GM23338 (cell line): Measurements from ENCODE around the gene KCTD8. TPM values are rescaled to one million over a fixed set of nuclear protein-coding genes. Genes with fewer than 3 reads are reported as not detected.

Source experiments
- ATAC-seq: fragments of 200-7000 bp; cut with Tn5 transposase; 3 replicates; pipeline ENCODE4 v1.9.1; 2020
- DNase-seq: peaks from one replicate; pipeline ENCODE4 v3.0.0-alpha.2; 2015; ENCODE audit warnings: low spot score
- H2AFZ ChIP-seq: fragments of 200-600 bp; sonication (generic); 2 replicates; pipeline ENCODE4 v1.8.0; 2016; ENCODE audit warnings: antibody characterized with exemption, mild to moderate bottlenecking, moderate library complexity
- H3F3A ChIP-seq: fragments of 200-600 bp; sonication (generic); replicated peaks from 2 replicates; pipeline ENCODE4 v1.8.0; 2017; ENCODE audit warnings: antibody characterized with exemption, mixed run types, low read depth
- H3K27ac ChIP-seq: fragments of 200-600 bp; sonication (generic); 2 replicates; pipeline ENCODE4 v1.6.1; 2016; ENCODE audit warnings: low read depth
- H3K27me3 ChIP-seq: fragments of 200-600 bp; sonication (generic); 2 replicates; pipeline ENCODE4 v1.8.0; 2016; ENCODE audit warnings: mild to moderate bottlenecking, mixed run types, moderate library complexity; ENCODE audit not compliant: insufficient read depth
- H3K36me3 ChIP-seq: fragments of 200-600 bp; sonication (generic); 2 replicates; pipeline ENCODE4 v1.8.0; 2016; ENCODE audit warnings: mild to moderate bottlenecking; ENCODE audit not compliant: insufficient read depth
- H3K4me1 ChIP-seq: fragments of 200-600 bp; sonication (generic); 2 replicates; pipeline ENCODE4 v1.8.0; 2016; ENCODE audit warnings: mild to moderate bottlenecking, moderate library complexity; ENCODE audit not compliant: insufficient read depth
- H3K4me2 ChIP-seq: fragments of 200-600 bp; sonication (generic); 2 replicates; pipeline ENCODE4 v1.7.1; 2017; ENCODE audit warnings: mixed run types
- H3K4me3 ChIP-seq: fragments of 200-600 bp; sonication (generic); 2 replicates; pipeline ENCODE4 v1.6.1; 2016; ENCODE audit warnings: mixed run types
- H3K79me2 ChIP-seq: fragments of 200-600 bp; sonication (generic); replicated peaks from 2 replicates; pipeline ENCODE4 v1.8.0; 2017; ENCODE audit warnings: mild to moderate bottlenecking; ENCODE audit not compliant: insufficient read depth
- H3K9me2 ChIP-seq: fragments of 200-600 bp; sonication (generic); 2 replicates; pipeline ENCODE4 v1.8.0; 2017; ENCODE audit not compliant: insufficient read depth
- H4K20me1 ChIP-seq: fragments of 200-600 bp; sonication (generic); replicated peaks from 2 replicates; pipeline ENCODE4 v1.8.0; 2017; ENCODE audit warnings: mild to moderate bottlenecking; ENCODE audit not compliant: insufficient read depth
- H3K27ac Mint-ChIP-seq: 2 replicates; pipeline ENCODE4 v1.8.0; 2020; ENCODE audit warnings: inconsistent platforms, mild to moderate bottlenecking, moderate library complexity, mixed read lengths
- H3K27me3 Mint-ChIP-seq: 3 replicates; pipeline ENCODE4 v1.8.0; 2022; ENCODE audit warnings: low read depth, mild to moderate bottlenecking, moderate library complexity, mixed read lengths, inconsistent platforms; ENCODE audit not compliant: insufficient read depth, poor library complexity
- H3K36me3 Mint-ChIP-seq: 3 replicates; pipeline ENCODE4 v1.8.0; 2021; ENCODE audit warnings: low read depth, mild to moderate bottlenecking, inconsistent platforms, moderate library complexity, mixed read lengths
- H3K4me1 Mint-ChIP-seq: 3 replicates; pipeline ENCODE4 v1.8.0; 2020; ENCODE audit warnings: mild to moderate bottlenecking, inconsistent platforms, mixed read lengths
- H3K4me3 Mint-ChIP-seq: 3 replicates; pipeline ENCODE4 v1.8.0; 2021; ENCODE audit warnings: moderate library complexity, mild to moderate bottlenecking, inconsistent platforms, mixed read lengths
- H3K9me3 Mint-ChIP-seq: 3 replicates; pipeline ENCODE4 v1.8.0; 2020; ENCODE audit warnings: moderate library complexity, mild to moderate bottlenecking, inconsistent platforms, mixed read lengths
- CREB1 ChIP-seq: fragments of 250-450 bp; sonication (Bioruptor Pico); IDR thresholded peaks from 2 replicates; pipeline ENCODE4 v1.5.0; 2020; ENCODE audit warnings: low read depth, mild to moderate bottlenecking, moderate library complexity
- EZH2 ChIP-seq: fragments of 200-600 bp; sonication (generic); IDR thresholded peaks from one replicate; pipeline ENCODE4 v1.8.0; 2017; ENCODE audit warnings: antibody characterized with exemption, mild to moderate bottlenecking, low read depth; ENCODE audit not compliant: unreplicated experiment
- EZH2phosphoT487 ChIP-seq: fragments of 200-600 bp; sonication (generic); IDR thresholded peaks from one replicate; pipeline ENCODE4 v1.8.1; 2018; ENCODE audit warnings: antibody characterized with exemption; ENCODE audit not compliant: unreplicated experiment
- JUNB ChIP-seq: IDR thresholded peaks from one replicate; pipeline ENCODE4 v1.6.1; 2016; ENCODE audit warnings: antibody characterized with exemption; ENCODE audit not compliant: unreplicated experiment
- NANOG ChIP-seq: IDR thresholded peaks from 2 replicates; pipeline ENCODE4 v1.6.1; 2016; ENCODE audit warnings: antibody characterized with exemption, borderline replicate concordance
- POLR2AphosphoS5 ChIP-seq: IDR thresholded peaks from 2 replicates; pipeline ENCODE4 v1.6.1; 2016; ENCODE audit warnings: antibody characterized with exemption, low read depth
- REST ChIP-seq: IDR thresholded peaks from one replicate; pipeline ENCODE4 v1.6.1; 2018; ENCODE audit warnings: antibody characterized with exemption; ENCODE audit not compliant: unreplicated experiment
- STAT1 ChIP-seq: IDR thresholded peaks from one replicate; pipeline ENCODE4 v1.6.1; 2016; ENCODE audit warnings: antibody characterized with exemption; ENCODE audit not compliant: unreplicated experiment
- ZNF114 ChIP-seq: fragments of 250-450 bp; sonication (Bioruptor Pico); IDR thresholded peaks from 2 replicates; pipeline ENCODE4 v1.5.0; 2020; ENCODE audit warnings: mild to moderate bottlenecking, moderate library complexity
- ZNF331 ChIP-seq: fragments of 250-450 bp; sonication (Bioruptor Pico); IDR thresholded peaks from 2 replicates; pipeline ENCODE4 v1.5.0; 2020; ENCODE audit warnings: low read depth, mild to moderate bottlenecking, moderate library complexity
- ZNF462 ChIP-seq: fragments of 250-450 bp; sonication (Bioruptor Pico); IDR thresholded peaks from 2 replicates; pipeline ENCODE4 v1.5.0; 2020; ENCODE audit warnings: mild to moderate bottlenecking, moderate library complexity
- polyA plus RNA-seq: library from polyadenylated mRNA; unstranded; fragments of >200 nt; fragmentation: Nextera tagmentation; extraction: Ambion mirVana; gene quantifications from 2 replicates; pipeline ENCODE4 v1.2.1, GENCODE V29; 2016
- total RNA-seq: library from RNA; depleted of rRNA; stranded (reverse); fragments of >200 nt; shearing (Covaris generic); gene quantifications from 2 replicates; pipeline ENCODE4 v1.2.3, GENCODE V29; 2014
- TF ChIP-seq, protein P1 (sequence below), 2 experiments: fragments of 200-600 bp in 1 of 2; sonication (generic) in 1 of 2; conservative IDR thresholded peaks; 2 replicates each; pipeline versions ENCODE4 v1.5.1 to v1.6.1; 2016 to 2017; ENCODE audit warnings: antibody characterized with exemption in 2 of 2, low read depth in 2 of 2, mild to moderate bottlenecking in 2 of 2, moderate library complexity in 1 of 2
- TF ChIP-seq, protein P2 (sequence below): IDR thresholded peaks from 2 replicates; pipeline ENCODE4 v1.6.1; 2016; ENCODE audit warnings: antibody characterized with exemption

Gene KCTD8
- total and polyA plus RNA-seq, 2 experiments from 2014 or later, result 2.8 to 5.0 TPM

- no peaks in the 10 kb centered on the region for H3K27me3 ChIP-seq
- no peaks in the 10 kb centered on the region for H3K4me1 ChIP-seq
- H3K4me2 ChIP-seq, result no peak overlapping the region
- no peak overlapping the region for H3K27ac Mint-ChIP-seq
- H3K36me3 Mint-ChIP-seq, result peaks cover 11% of the 10 kb centered on the region; the same call in 2 of the 3 replicates
- H3K4me3 Mint-ChIP-seq, result no peak overlapping the region
- no peak overlapping the region for H2AFZ ChIP-seq
- ATAC-seq (no peak), DNase-seq (no peak)
- H3K27ac ChIP-seq, result no peak overlapping the region
- no peaks in the 10 kb centered on the region for H3K36me3 ChIP-seq
- no peaks in the 10 kb centered on the region for H3F3A ChIP-seq
- H3K9me3 Mint-ChIP-seq, result peaks cover 10% of the 10 kb centered on the region; the same call in 2 of the 3 replicates
- no peaks in the 10 kb centered on the region for H4K20me1 ChIP-seq
- no peak for TF ChIP-seq POLR2AphosphoS5
- no peak for TF ChIP-seq STAT1
- TF ChIP-seq, protein P1, sequence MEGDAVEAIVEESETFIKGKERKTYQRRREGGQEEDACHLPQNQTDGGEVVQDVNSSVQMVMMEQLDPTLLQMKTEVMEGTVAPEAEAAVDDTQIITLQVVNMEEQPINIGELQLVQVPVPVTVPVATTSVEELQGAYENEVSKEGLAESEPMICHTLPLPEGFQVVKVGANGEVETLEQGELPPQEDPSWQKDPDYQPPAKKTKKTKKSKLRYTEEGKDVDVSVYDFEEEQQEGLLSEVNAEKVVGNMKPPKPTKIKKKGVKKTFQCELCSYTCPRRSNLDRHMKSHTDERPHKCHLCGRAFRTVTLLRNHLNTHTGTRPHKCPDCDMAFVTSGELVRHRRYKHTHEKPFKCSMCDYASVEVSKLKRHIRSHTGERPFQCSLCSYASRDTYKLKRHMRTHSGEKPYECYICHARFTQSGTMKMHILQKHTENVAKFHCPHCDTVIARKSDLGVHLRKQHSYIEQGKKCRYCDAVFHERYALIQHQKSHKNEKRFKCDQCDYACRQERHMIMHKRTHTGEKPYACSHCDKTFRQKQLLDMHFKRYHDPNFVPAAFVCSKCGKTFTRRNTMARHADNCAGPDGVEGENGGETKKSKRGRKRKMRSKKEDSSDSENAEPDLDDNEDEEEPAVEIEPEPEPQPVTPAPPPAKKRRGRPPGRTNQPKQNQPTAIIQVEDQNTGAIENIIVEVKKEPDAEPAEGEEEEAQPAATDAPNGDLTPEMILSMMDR (conservative IDR thresholded peaks at IDR 0.05; ENCODE audit: low read depth in 2 of 2), result no peak
- no peak for TF ChIP-seq REST
- TF ChIP-seq ZNF331 (CRISPR knock-in tag), result no peak
- no peak for TF ChIP-seq EZH2
- TF ChIP-seq, protein P2, sequence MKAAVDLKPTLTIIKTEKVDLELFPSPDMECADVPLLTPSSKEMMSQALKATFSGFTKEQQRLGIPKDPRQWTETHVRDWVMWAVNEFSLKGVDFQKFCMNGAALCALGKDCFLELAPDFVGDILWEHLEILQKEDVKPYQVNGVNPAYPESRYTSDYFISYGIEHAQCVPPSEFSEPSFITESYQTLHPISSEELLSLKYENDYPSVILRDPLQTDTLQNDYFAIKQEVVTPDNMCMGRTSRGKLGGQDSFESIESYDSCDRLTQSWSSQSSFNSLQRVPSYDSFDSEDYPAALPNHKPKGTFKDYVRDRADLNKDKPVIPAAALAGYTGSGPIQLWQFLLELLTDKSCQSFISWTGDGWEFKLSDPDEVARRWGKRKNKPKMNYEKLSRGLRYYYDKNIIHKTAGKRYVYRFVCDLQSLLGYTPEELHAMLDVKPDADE, result no peak
- no peak for TF ChIP-seq ZNF462
- TF ChIP-seq NANOG, result no peak
- TF ChIP-seq CREB1 (CRISPR knock-in tag), result no peak
- no peak for TF ChIP-seq ZNF114 (CRISPR knock-in tag)
- TF ChIP-seq EZH2phosphoT487, result no peak
- no peak for TF ChIP-seq JUNB
- no peaks in the 10 kb centered on the region; the same call in 1 of the 2 replicates for H3K9me2 ChIP-seq
- no peaks in the 10 kb centered on the region for H3K27me3 Mint-ChIP-seq
- no peak overlapping the region for H3K4me3 ChIP-seq
- no peaks in the 10 kb centered on the region for H3K79me2 ChIP-seq
- H3K4me1 Mint-ChIP-seq, result no peaks in the 10 kb centered on the region
Measured at GRCh38 chr4:44165938-44166337, 282.7 kb downstream of the KCTD8 start.
